ENCODE results near the gene C6orf15. TPM values are rescaled to one million over a fixed set of nuclear protein-coding genes. Genes with fewer than 3 reads are reported as not detected.

The C6orf15 gene
- total and polyA plus RNA-seq, 2 of the 8 experiments (the other 6 are each of a cell fraction or from before 2014, with no cell fraction given) = not detected

- Histone ChIP-seq H2AFZ (ENCODE audit: low read length) (no peak overlapping the region; the same call in 1 of the 2 replicates), H3K4ac (replicated peaks; ENCODE audit: insufficient read length, low read depth, low read length) (no peak overlapping the region), H3K9me3 (ENCODE audit: insufficient read depth in 2 of 2, low read depth in 1 of 2, low read length in 1 of 2) (no peaks in the 10 kb centered on the region), H2BK120ac (replicated peaks; ENCODE audit: low read depth, low read length) (no peak overlapping the region), H2AK5ac (ENCODE audit: low read depth, low read length) (no peak overlapping the region), H3K4me3 (ENCODE audit: extremely low read depth in 1 of 4, insufficient read depth in 2 of 4, low read depth in 3 of 4, low read length in 4 of 4) (no peak overlapping the region), H3K23ac (ENCODE audit: insufficient read length) (no peak overlapping the region), H4K5ac (ENCODE audit: insufficient read length, low read depth, low read length) (no peak overlapping the region), H3K79me2 (ENCODE audit: control insufficient read depth in 1 of 2, insufficient read depth in 2 of 2, low read length in 2 of 2) (no peaks in the 10 kb centered on the region), H3K14ac (ENCODE audit: insufficient read length) (no peak overlapping the region), H4K20me1 (replicated peaks in 1 of 2; ENCODE audit: control insufficient read depth in 1 of 2, insufficient read depth in 2 of 2, low read length in 2 of 2) (no peaks in the 10 kb centered on the region), H3K56ac (replicated peaks; ENCODE audit: insufficient read length, low read depth, low read length) (no peak overlapping the region), H3K4me2 (ENCODE audit: insufficient read depth in 1 of 2, low read depth in 2 of 2, low read length in 2 of 2) (no peak overlapping the region), H4K8ac (ENCODE audit: extremely low read depth, insufficient read depth, low read length) (no peak overlapping the region), H2BK15ac (ENCODE audit: low read length) (no peak overlapping the region), H3K4me1 (replicated peaks in 1 of 4; ENCODE audit: control insufficient read depth in 3 of 4, insufficient read depth in 4 of 4, low read length in 3 of 4) (peaks cover 0 to 3% (median 0%) of the 10 kb centered on the region in 4 experiments; a peak in 3 of 7 replicates), H3K79me1 (ENCODE audit: low read depth, low read length) (no peaks in the 10 kb centered on the region), H3K27me3 (replicated peaks in 1 of 4; ENCODE audit: control insufficient read depth in 3 of 4, extremely low read depth in 1 of 4, insufficient read depth in 3 of 4, low read length in 3 of 4) (no peaks in the 10 kb centered on the region), H3K18ac (ENCODE audit: extremely low read depth, low read length) (no peak overlapping the region), H4K91ac (replicated peaks; ENCODE audit: insufficient read length, low read length) (no peak overlapping the region), H2BK12ac (ENCODE audit: low read depth, low read length) (no peak overlapping the region), H3K9ac (replicated peaks in 1 of 4; ENCODE audit: extremely low read depth in 1 of 4, low read depth in 3 of 4, low read length in 3 of 4) (no peak overlapping the region), H3K23me2 (ENCODE audit: low read depth, low read length) (no peaks in the 10 kb centered on the region), H3K36me3 (ENCODE audit: control insufficient read depth in 2 of 4, insufficient read depth in 4 of 4, low read length in 3 of 4) (no peaks in the 10 kb centered on the region), H2BK5ac (ENCODE audit: low read depth, low read length) (no peak overlapping the region), H2BK20ac (ENCODE audit: low read length) (no peak overlapping the region), H3K27ac (ENCODE audit: low read depth, low read length) (no peak overlapping the region)
- WGBS, 2 experiments (ENCODE audit: extremely low coverage in 1 of 2, insufficient coverage in 1 of 2, insufficient read length in 1 of 2, insufficient replicate concordance in 2 of 2, low coverage in 1 of 2, low lambda C conversion rate in 2 of 2, missing lambda C conversion rate in 1 of 2) = 84% methylated on average over 6 of the region's 6 CpGs; no CpG with 5 or more reads in 1 of the 2 experiments
- no peak for DNase-seq (ENCODE audit: low read depth in 1 of 2, low spot score in 2 of 2)
- no peak for FAIRE-seq
- TF ChIP-seq, protein P1, sequence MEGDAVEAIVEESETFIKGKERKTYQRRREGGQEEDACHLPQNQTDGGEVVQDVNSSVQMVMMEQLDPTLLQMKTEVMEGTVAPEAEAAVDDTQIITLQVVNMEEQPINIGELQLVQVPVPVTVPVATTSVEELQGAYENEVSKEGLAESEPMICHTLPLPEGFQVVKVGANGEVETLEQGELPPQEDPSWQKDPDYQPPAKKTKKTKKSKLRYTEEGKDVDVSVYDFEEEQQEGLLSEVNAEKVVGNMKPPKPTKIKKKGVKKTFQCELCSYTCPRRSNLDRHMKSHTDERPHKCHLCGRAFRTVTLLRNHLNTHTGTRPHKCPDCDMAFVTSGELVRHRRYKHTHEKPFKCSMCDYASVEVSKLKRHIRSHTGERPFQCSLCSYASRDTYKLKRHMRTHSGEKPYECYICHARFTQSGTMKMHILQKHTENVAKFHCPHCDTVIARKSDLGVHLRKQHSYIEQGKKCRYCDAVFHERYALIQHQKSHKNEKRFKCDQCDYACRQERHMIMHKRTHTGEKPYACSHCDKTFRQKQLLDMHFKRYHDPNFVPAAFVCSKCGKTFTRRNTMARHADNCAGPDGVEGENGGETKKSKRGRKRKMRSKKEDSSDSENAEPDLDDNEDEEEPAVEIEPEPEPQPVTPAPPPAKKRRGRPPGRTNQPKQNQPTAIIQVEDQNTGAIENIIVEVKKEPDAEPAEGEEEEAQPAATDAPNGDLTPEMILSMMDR (IDR thresholded peaks at IDR 0.05; ENCODE audit: control extremely low read depth in 1 of 3, insufficient read depth in 1 of 3, low read depth in 1 of 3, low read length in 3 of 3) = no peak
- TF ChIP-seq CREB1 (IDR thresholded peaks at IDR 0.05) = no peak
- no peak for TF ChIP-seq SUZ12 (IDR thresholded peaks at IDR 0.05; ENCODE audit: low read length)
- TF ChIP-seq CHD1 (IDR thresholded peaks at IDR 0.05; ENCODE audit: low read depth, low read length) = no peak
- no peak for TF ChIP-seq TAF7 (optimal IDR thresholded peaks at IDR 0.05; ENCODE audit: borderline replicate concordance, low read depth, low read length)
- no peak for TF ChIP-seq JUN (IDR thresholded peaks at IDR 0.05; ENCODE audit: low read depth, low read length)
- no peak for TF ChIP-seq TEAD4 (IDR thresholded peaks at IDR 0.05; ENCODE audit: low read depth, low read length)
- CTCF ChIA-PET (ENCODE audit: partially characterized antibody) = interaction anchor here (0.6 to 3.4 kb wide), 8 partner anchors 11 to 276 kb away, joined by 3 to 16 read pairs (median 6); partner anchors contain the start of gene VARS2
- POLR2A ChIA-PET (ENCODE audit: partially characterized antibody) = interaction anchor here (1.2 kb wide), 1 partner anchor 184 kb away, joined by 5 read pairs; the partner anchor contains the start of gene GTF2H4
Measured at GRCh38 chr6:31090973-31091364, 21.4 kb downstream of the C6orf15 start.

All from H1 (cell line).